GM19351 (cell line): Measurements from ENCODE around the gene HLA-DPA1.
A peak's percentile ranks its signal among the peaks of the same experiment; 100 is the strongest.
"Not testable (repeated sequence)": the region's sequence is repeated elsewhere in the genome, so short reads cannot be mapped to it uniquely, and the experiment has no call there.

Experiments
- ATAC-seq: cut with Tn5 transposase; IDR thresholded peaks from one replicate; pipeline ENCODE4 v1.9.1; 2021; ENCODE audit warnings: mild to moderate bottlenecking, moderate library complexity; ENCODE audit not compliant: unreplicated experiment

The HLA-DPA1 gene

GRCh38 chr6:33073431-33073871 lies at the start of gene HLA-DPA1:
TSS of gene HLA-DPA1 (minus strand) at chr6:33073649.
- peak; percentile 77 for ATAC-seq

- no peak for ATAC-seq
These were observed 49.7 kb upstream of the HLA-DPA1 start for GRCh38 chr6:33123181-33123580.

GRCh38 chr6:33120001-33120400 lies 46.6 kb upstream of the HLA-DPA1 start:
- no peak for ATAC-seq

DNA sequence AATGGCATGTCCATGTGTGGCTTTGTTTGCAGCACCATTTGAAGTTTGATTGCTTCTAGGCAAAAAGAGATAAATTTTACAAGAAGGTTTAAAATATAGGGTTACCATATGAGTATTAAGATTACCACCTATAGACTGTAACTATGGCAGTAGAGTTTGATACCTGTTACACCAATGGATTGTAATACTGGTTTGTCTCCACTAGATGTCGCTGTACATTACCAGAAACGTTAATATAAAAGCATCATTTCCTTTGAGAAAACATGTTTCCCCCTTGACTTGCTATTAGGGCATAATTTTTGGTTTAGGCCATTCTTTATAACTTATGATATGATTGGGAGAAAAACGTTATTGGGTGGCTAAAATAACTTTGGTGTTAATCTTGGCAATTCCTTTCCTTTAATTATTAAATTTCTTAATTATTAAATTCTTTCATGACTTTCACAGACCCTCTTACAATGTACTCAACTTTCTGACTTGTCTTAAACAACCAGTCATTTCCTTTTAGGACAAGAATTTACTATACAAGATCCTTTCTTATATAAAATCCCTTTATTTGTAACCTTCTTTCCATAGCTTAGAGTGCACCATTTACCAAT lies 45.2 kb upstream of the HLA-DPA1 start:
- no peak for ATAC-seq

DNA sequence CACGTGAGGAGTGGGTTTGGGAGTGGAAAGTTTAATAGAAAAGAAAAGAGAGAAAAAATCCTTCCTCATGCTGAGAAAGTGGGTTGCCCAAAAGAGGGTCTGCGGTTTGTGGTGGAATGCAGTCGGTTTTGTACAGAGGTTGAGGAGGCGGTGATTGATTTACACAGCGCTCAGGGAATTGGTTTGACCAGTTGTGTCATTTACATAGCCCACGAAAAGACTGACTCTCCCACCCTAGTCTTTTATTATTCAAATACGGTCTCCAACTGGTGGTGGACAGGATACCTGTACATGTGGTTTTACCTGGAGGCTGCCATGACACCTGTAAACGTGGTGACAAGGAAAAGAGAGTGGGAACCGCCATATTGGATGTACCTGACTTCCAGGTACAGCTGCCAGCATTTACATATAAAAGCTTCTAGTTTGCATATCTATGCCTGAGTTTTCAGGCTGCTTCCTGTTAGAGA lies 44.4 kb upstream of the HLA-DPA1 start:
- ATAC-seq = no peak

DNA sequence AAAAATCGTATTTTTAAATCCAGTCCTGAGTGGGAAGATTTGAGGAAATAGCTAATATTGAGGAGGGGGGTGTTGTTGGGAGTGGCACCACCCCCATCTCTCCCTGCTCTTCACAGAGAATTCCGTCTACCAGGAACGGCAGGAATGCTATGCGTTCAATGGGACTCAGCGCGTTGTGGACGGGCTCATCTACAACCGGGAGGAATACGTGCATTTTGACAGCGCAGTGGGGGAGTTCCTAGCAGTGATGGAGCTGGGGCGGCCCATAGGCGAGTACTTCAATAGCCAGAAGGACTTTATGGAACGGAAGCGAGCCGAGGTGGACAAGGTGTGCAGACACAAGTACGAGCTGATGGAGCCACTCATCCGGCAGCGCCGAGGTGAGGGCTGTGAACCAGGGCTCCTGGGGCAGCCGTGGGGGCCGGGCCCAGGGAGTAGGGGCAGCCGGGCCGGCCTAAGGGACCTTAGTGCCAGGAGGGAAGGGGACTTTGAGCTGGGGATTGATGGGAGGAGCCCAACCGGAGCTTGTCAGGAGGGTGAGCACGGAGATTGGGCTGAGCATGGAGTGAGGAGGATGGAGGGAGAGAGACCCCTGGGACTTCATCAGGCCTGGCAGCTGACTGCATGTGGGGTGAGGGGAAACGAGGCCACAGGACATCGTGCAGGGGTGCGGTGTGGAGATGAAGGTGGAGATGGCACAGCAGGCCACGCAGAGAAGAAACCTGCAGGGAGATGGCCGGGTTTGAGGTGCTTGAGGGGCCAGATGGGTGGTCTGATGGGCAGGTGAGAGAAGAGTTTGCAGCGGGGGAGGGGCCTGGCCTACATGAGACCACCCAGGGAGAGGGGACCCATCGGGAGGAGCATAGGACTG lies 43.6 kb upstream of the HLA-DPA1 start:
- ATAC-seq = no peak

DNA sequence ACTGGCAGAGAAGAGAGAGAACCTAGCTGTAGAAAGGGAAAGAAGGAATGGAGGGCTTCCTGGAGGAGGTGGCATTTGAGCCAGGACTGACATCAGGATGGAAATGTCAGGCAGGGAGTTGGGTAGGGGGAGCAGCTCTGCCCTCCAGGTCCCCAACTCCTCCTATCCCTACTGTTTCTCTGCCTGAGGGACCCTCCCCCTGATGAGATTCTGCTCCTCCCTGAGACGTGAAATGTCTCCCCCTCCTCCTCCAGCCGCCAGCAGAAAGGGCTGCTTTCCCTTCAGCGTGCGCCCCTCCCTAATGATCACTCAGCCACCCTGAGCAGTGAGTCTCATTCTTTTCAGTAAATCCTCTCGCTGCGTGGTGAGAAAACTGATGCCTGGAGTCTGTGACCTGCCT lies 43.0 kb upstream of the HLA-DPA1 start:
- no peak for ATAC-seq

DNA sequence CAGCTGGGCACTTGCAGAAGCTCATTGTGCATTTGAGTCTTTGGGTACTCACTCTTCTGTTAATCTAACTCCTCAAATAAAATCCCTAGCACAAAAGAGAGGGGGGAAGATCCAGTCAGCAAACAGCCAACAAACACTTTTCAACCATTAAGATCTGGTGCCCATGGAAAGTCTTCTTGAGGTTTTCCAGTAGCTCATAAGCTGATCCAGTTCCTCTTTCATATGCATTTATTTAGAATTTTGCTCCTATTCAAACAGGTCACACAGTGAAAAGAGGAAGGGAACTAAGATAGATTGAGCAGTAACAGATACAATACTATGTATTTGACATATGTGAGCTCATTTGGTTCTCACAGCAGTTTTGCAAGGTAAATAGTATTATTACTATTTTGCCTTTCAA lies 41.0 kb upstream of the HLA-DPA1 start:
- no peak for ATAC-seq

DNA sequence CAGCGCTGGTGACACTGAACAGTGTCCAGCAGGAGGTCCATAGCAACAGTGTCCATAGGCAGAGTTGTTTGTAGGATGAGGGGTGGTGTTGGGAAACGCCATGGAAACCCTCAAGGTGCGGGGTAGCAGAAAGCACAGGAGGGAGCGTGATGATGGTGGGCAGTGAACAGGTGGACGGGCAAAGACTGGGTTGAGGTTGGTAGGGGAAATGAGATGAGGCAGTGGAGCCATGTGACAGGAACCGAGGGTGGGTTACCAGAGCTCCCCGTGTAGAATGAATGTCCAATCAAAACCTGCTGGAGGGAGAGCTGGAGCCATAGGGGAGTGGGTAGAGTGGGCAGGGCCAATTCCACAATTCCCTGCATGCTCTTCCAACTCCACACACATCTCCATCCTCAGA lies 40.3 kb upstream of the HLA-DPA1 start:
- no peak for ATAC-seq

DNA sequence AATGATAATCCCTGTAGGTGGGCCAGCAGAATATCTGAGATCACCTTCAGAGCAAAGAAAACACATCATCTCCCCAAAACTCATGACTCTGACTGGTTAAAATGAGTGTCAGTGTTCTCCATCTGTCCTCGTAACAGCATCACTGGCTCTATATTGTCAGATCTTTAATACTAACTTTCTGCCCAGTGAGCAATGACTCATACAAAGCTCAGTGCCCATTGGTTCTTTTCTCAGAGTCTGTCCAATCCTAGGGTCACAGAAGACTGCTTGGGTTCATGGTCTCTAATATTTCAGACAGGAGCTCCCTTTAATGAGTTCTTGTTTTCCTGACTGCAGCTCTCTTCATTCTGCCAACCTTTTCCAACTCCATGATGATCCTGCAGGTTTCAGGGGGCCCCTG lies 38.7 kb upstream of the HLA-DPA1 start:
- ATAC-seq = peak; percentile 94

- no peak for ATAC-seq
These were observed 34.9 kb upstream of the HLA-DPA1 start for GRCh38 chr6:33108307-33108706.

- no peak for ATAC-seq
These were observed 34.2 kb upstream of the HLA-DPA1 start for GRCh38 chr6:33107641-33108040.

DNA sequence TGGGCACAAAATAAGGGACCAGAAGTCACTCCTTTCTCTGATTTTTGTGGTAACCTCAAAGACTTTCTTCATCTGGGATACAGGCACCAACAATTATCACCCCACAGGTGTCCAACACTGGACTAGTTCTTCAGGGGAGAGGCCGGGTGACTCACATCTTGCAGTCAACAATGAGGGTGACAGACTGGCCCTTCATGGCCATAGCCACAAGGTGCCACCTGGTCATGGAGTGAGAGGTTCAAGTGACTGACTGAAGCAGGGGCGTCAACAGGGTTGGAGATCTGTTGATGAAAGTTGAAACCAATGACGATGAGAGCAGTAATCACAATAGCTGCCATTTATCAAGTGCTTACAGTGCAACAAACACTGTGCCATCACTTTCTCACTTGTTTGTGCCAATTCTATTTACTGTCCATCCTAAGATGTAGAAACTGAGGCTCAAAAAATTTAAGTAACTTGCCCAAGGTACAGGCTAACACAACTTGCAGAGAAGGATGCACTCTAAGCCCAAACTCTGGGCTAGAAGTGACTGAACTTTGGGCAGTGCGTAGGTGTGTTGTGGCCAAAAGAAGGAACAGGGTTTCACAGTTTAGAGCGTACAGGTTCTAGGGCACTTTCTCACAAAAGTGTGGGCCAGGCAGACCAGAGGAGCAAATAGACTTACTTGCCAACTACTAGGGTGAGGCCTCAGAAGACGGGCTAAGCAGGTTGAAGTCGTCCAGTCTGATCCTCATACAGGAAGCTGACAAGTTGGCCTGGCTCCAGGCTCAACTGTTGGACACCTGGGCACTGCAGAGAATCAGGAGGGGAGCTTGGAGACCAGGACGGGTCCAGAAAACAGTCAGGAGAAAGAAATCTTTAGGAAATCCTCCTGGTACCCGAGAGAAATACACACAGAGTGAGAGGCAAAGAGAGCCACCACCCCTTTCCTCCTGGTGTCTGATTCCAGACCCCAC lies 32.7 kb upstream of the HLA-DPA1 start:
- no peak for ATAC-seq

DNA sequence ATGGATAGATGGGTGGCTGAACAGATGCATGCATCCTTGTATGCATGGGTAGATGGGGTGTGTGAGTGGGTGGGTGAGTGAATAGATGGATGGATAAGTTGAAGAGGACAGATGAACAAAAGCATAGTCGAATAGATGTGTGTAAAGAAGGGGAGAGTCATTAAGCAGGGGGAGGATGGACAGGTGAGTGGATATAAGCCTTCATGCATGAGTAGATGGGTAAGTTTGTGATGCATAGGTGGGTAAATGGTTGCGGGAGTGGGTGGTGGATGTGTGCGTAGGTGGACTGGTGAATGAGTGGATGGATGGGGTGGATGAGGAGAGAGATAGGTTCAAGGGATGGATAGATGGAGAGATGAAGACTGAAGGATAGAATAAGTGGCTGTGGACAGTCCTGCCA lies 31.9 kb upstream of the HLA-DPA1 start:
- ATAC-seq = no peak

GRCh38 chr6:33104887-33105286 lies 31.4 kb upstream of the HLA-DPA1 start:
- no peak for ATAC-seq

GRCh38 chr6:33103776-33104175 lies 30.3 kb upstream of the HLA-DPA1 start:
- ATAC-seq = no peak

GRCh38 chr6:33101121-33101737 lies 27.8 kb upstream of the HLA-DPA1 start:
- not testable (repeated sequence) for ATAC-seq

- no peak for ATAC-seq
These were observed 22.2 kb upstream of the HLA-DPA1 start for GRCh38 chr6:33095681-33096080.

- ATAC-seq = no peak
These were observed 20.4 kb upstream of the HLA-DPA1 start for GRCh38 chr6:33093855-33094254.

GRCh38 chr6:33092385-33092784 lies 18.9 kb upstream of the HLA-DPA1 start:
- no peak for ATAC-seq

DNA sequence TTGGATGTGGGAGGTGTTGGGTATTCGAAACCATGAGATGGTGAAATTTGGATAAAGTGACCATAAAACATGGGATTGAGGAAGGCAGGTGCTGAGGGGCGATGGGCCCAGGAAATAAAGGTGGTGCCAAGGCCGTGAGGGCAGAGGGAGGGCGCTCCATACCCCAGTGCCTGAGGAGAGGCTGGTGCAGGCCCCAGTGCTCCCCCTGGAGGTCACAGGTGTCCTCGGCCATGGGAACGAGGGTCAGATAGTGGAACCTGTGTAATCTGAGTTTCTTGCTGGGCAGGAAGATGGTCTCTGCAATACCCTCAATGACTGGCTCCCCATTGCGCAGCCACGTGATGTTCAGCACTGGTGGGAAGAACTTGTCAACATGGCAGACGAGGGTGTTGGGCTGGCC lies 18.5 kb upstream of the HLA-DPA1 start:
- no peak for ATAC-seq
